ENCODE data around the gene SSNA1. TPM values are rescaled to one million over a fixed set of nuclear protein-coding genes. Genes with fewer than 3 reads are reported as not detected.

SSNA1 gene
- total RNA-seq, 4 donors from 2014 or later: 58.2 to 99.5 (median 76.7) TPM

DNA sequence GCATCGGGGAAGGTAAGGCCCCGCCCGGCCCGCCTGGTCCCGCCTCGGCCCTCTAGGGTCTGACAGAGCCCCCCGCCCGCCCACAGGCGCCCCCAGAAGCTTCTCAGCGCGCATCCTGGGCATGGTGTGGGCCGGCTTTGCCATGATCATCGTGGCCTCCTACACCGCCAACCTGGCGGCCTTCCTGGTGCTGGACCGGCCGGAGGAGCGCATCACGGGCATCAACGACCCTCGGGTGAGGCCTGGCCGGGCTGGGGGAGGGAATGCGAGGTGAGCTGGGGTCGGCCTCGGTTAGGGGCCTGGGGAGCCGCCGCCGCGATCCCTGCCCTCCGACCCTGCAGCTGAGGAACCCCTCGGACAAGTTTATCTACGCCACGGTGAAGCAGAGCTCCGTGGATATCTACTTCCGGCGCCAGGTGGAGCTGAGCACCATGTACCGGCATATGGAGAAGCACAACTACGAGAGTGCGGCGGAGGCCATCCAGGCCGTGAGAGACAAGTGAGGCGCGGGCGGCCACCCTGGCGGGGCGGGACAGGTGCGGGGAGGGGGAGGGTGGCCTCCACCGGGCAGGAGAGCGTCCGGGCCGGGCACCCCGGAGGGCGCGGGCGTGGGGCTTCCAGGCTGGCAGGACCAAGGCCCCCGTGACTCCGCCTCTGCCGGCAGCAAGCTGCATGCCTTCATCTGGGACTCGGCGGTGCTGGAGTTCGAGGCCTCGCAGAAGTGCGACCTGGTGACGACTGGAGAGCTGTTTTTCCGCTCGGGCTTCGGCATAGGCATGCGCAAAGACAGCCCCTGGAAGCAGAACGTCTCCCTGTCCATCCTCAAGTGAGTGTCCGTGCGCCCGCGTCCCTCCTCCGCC is 25.7 kb upstream of the SSNA1 start:
- WGBS: no CpG with 5 or more reads among the region's 74 CpGs
- no peak for TF ChIP-seq POLR2A (IDR thresholded peaks at IDR 0.05; ENCODE audit: low read depth)
- TF ChIP-seq, protein P1, sequence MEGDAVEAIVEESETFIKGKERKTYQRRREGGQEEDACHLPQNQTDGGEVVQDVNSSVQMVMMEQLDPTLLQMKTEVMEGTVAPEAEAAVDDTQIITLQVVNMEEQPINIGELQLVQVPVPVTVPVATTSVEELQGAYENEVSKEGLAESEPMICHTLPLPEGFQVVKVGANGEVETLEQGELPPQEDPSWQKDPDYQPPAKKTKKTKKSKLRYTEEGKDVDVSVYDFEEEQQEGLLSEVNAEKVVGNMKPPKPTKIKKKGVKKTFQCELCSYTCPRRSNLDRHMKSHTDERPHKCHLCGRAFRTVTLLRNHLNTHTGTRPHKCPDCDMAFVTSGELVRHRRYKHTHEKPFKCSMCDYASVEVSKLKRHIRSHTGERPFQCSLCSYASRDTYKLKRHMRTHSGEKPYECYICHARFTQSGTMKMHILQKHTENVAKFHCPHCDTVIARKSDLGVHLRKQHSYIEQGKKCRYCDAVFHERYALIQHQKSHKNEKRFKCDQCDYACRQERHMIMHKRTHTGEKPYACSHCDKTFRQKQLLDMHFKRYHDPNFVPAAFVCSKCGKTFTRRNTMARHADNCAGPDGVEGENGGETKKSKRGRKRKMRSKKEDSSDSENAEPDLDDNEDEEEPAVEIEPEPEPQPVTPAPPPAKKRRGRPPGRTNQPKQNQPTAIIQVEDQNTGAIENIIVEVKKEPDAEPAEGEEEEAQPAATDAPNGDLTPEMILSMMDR (IDR thresholded peaks at IDR 0.05): peak in 1 of 3 experiments; percentile 16

DNA sequence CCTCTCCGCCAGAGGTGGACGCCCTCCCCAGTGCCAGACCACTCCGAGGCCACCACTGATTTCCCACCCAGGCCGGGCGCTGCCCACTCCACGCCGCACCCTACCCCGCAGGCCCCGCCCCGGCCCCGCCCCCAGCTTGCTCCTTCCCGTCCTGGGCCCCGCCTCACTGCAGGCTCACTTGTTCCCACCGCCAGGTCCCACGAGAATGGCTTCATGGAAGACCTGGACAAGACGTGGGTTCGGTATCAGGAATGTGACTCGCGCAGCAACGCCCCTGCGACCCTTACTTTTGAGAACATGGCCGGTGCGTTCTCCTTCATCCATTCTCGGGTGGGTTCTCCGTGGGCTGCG is 25.1 kb upstream of the SSNA1 start:
- intact Hi-C loops (cut with DNase I): no loop called here
- peak overlapping the region; percentile 28 to 38 (median 30) for H3K4me3 ChIP-seq

More for the DNA sequence above, 25.7 kb upstream of the SSNA1 start:
- Histone ChIP-seq H3K27me3 (peaks cover 0 to 100% (median 95%) of the 10 kb centered on the region in 4 donors), H3K4me3 (peak overlapping the region; percentile 28 to 38 (median 30)), H3K27ac (replicated peaks in 1 of 4) (no peak overlapping the region), H3K36me3 (no peaks in the 10 kb centered on the region), H3K4me1 (peaks cover 21 to 40% (median 32%) of the 10 kb centered on the region in 4 donors), H3K9me3 (no peaks in the 10 kb centered on the region)
- intact Hi-C loops (cut with DNase I): no loop called here
- DNase-seq (ENCODE audit: extremely low spot score): no peak

DNA sequence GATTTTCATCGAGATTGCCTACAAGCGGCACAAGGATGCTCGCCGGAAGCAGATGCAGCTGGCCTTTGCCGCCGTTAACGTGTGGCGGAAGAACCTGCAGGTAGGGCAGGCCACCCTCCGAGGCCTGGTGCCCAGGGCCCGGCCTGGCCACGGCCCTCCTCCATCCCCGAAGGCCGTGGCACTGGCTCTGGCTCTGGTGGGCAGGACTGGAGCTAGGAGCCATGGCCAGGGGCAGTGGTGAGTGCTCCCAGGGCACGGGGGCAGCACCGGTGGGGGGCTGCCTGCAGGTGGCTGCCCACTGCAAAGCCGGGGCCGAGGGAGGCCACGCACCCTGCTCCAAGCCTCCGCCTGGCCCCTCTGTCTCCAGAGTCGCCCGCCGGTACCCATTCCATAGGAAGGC is 24.7 kb upstream of the SSNA1 start:
- WGBS: no CpG with 5 or more reads among the region's 22 CpGs
- H3K4me3 ChIP-seq: peak overlapping the region in 1 of 4 donors; percentile 28
- no peaks in the 10 kb centered on the region for H3K36me3 ChIP-seq
- intact Hi-C loops (cut with DNase I): no loop called here
- DNase-seq (ENCODE audit: extremely low spot score): no peak
- peaks cover 32 to 51% (median 42%) of the 10 kb centered on the region in 4 donors for H3K4me1 ChIP-seq
- H3K27me3 ChIP-seq: peaks cover 0 to 100% (median 96%) of the 10 kb centered on the region in 4 donors
- H3K9me3 ChIP-seq: no peaks in the 10 kb centered on the region
- TF ChIP-seq EP300 (IDR thresholded peaks at IDR 0.05): no peak
- TF ChIP-seq, protein P1 (IDR thresholded peaks at IDR 0.05): no peak
- no peak for TF ChIP-seq POLR2AphosphoS5 (IDR thresholded peaks at IDR 0.05)
- TF ChIP-seq POLR2A (IDR thresholded peaks at IDR 0.05; ENCODE audit: low read depth): no peak
- no peak overlapping the region for H3K27ac ChIP-seq (replicated peaks in 1 of 4)

More for the DNA sequence above, 25.1 kb upstream of the SSNA1 start:
- WGBS: 27% methylated on average over 13 of the region's 26 CpGs
- Histone ChIP-seq H3K36me3 (no peaks in the 10 kb centered on the region), H3K27ac (replicated peaks in 1 of 4) (no peak overlapping the region), H3K9me3 (no peaks in the 10 kb centered on the region), H3K27me3 (peaks cover 0 to 100% (median 95%) of the 10 kb centered on the region in 4 donors), H3K4me1 (peaks cover 27 to 46% (median 38%) of the 10 kb centered on the region in 4 donors)
- DNase-seq (ENCODE audit: extremely low spot score): no peak
- TF ChIP-seq, protein P1 (IDR thresholded peaks at IDR 0.05): no peak
- TF ChIP-seq EP300 (IDR thresholded peaks at IDR 0.05): no peak
- TF ChIP-seq POLR2A (IDR thresholded peaks at IDR 0.05; ENCODE audit: low read depth): no peak
- no peak for TF ChIP-seq POLR2AphosphoS5 (IDR thresholded peaks at IDR 0.05)

DNA sequence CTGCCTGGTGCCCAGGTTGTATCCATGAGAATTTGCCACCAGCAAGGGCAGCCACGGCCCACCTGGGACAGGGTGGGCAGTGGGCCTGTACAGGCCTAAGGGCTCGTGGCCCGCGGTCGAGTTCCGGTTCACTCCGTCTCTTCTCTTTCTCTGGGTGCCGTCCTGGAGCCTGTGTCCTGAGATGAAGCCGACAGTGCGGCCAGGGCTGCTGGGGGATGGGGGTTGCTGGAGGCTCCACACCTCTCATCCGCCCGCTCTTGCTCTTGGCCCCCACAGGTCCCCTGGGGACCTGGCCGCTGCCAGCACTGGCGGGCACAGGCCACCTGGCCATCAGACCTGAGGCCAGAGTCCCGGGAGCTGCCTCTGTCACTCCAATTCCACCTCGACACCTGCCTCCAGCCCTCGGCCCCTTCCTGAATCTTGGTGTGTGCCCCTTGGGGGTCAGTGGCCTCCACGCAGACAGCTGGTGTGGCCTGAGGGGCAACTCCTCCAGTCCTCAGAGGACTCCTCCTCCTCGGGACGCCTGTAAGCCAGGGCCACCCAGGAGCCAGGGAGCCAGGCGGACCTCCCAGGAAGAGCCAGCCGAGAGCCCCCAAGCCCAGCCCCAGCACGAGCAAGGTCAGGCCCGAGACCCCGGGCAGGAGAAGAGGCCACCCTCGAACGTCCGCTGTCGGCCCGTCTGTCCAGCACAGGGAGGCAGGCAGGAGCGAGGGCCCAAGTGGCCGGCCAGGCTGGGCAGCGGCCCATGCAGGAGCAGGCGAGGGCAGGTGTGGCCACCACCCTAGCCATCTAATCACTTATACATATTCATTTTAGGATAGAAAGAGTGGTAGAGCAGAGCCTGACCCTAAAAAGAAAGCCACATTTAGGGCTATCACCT is 23.9 kb upstream of the SSNA1 start:
- peaks cover 5 to 100% (median 98%) of the 10 kb centered on the region in 4 donors for H3K27me3 ChIP-seq
- WGBS: 57% methylated on average over 11 of the region's 34 CpGs
- H3K27ac ChIP-seq (replicated peaks in 1 of 4): no peak overlapping the region
- intact Hi-C loops (cut with DNase I): no loop called here
- H3K4me3 ChIP-seq: no peak overlapping the region
- no peak for DNase-seq (ENCODE audit: extremely low spot score)
- H3K36me3 ChIP-seq: no peaks in the 10 kb centered on the region
- no peaks in the 10 kb centered on the region for H3K9me3 ChIP-seq
- no peak for TF ChIP-seq EP300 (IDR thresholded peaks at IDR 0.05)
- TF ChIP-seq POLR2AphosphoS5 (IDR thresholded peaks at IDR 0.05): no peak
- no peak for TF ChIP-seq POLR2A (IDR thresholded peaks at IDR 0.05; ENCODE audit: low read depth)
- TF ChIP-seq, protein P1 (IDR thresholded peaks at IDR 0.05): no peak
- H3K4me1 ChIP-seq: peaks cover 40 to 59% (median 51%) of the 10 kb centered on the region in 4 donors
